ENCODE results near the gene DAPK3. TPM values are rescaled to one million over a fixed set of nuclear protein-coding genes. Genes with fewer than 3 reads are reported as not detected.

The DAPK3 gene
- total RNA-seq (51.2 TPM), polyA plus RNA-seq (ENCODE audit: insufficient read depth in 1 of 8, insufficient read length in 8 of 8, low replicate concordance in 1 of 8) (10 to 100 TPM; 69.6 to 88.5 (median 80.0) TPM)
- long read RNA-seq, donor 1, partial matches to known transcripts: 7 of 10 reads
- long read RNA-seq, donor 1, other reads (novel, unspliced or antisense): 0 of 10 reads
- long read RNA-seq, donor 2: 0 reads
- long read RNA-seq, donor 3, partial matches to known transcripts: 0 of 29 reads
- long read RNA-seq, donor 3, other reads (novel, unspliced or antisense): 18 of 29 reads
- long read RNA-seq, donor 4, partial matches to known transcripts: 8 of 13 reads
- long read RNA-seq, donor 4, other reads (novel, unspliced or antisense): 0 of 13 reads
- long read RNA-seq, donor 5, transcript DAPK3-206 (4 exons, 671 nt): major isoform, 9 of 102 reads
- long read RNA-seq, donor 5, partial matches to known transcripts: 36 of 102 reads
- long read RNA-seq, donor 5, other reads (novel, unspliced or antisense): 53 of 102 reads
- long read RNA-seq, donor 6, partial matches to known transcripts: 0 of 19 reads
- long read RNA-seq, donor 6, other reads (novel, unspliced or antisense): 11 of 19 reads
- long read RNA-seq, donor 7, transcript DAPK3-206 (4 exons, 671 nt): major isoform, 5 of 32 reads
- long read RNA-seq, donor 7, partial matches to known transcripts: 10 of 32 reads
- long read RNA-seq, donor 7, other reads (novel, unspliced or antisense): 13 of 32 reads
- long read RNA-seq, donor 8, partial matches to known transcripts: 0 of 4 reads
- long read RNA-seq, donor 8, other reads (novel, unspliced or antisense): 0 of 4 reads
- long read RNA-seq, donor 9, partial matches to known transcripts: 6 of 10 reads
- long read RNA-seq, donor 9, other reads (novel, unspliced or antisense): 0 of 10 reads
- long read RNA-seq, donor 10, partial matches to known transcripts: 0 of 15 reads
- long read RNA-seq, donor 10, other reads (novel, unspliced or antisense): 7 of 15 reads
- long read RNA-seq, donor 11, partial matches to known transcripts: 0 of 14 reads
- long read RNA-seq, donor 11, other reads (novel, unspliced or antisense): 10 of 14 reads

DNA sequence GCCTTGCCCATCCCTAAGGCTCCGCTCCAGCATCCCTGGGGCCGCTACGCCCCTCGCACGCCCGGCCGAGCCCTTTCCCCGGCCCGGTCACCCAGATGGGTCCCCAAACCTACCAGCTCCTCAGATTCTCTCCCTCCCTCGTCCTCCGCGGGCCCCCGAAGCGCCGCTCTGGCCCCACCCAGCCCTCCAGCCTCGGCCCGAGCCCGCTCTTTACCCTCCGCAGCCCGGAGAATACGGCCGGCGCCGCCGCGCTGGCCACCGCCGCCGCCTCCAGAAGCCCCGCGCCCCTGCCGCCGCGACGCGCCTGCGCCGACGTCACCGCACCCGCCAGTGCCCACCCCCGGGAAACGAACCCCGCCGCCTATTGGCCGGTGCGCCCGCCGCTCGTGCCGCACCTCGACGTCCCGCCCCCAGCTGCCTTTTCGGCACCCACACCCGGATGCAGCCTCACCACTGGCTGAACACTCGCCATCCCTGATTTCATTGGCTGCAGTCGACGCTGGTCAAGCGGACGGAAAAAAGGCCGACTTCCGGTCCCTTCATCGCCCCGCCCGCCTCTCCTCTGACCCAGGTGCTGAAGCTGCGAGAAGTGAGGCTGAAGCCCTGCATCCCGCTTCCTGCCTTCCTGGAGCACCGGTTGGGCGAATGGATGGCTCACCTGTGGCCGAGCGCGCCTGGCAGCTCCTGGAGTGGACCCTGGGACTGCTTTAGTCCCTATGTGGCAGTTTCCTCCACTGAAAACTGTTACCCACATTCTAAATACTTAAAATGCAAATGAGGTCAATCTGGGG is at the start of gene DAPK3:
DAPK3 (minus strand) TSS at position 292 of the 791 bp plus-strand sequence. CDS start 1,364 bp downstream, outside the sequence.
- under 1% methylated on average over 67 of the region's 73 CpGs for WGBS (ENCODE audit: insufficient coverage)
- Histone ChIP-seq H3K36me3 (ENCODE audit: control insufficient read depth, insufficient read depth, low read length) (peaks cover 48% of the 10 kb centered on the region), H3K27ac (ENCODE audit: low read length) (peak within 1 kb of the TSS; percentile 94), H3K9me3 (replicated peaks; ENCODE audit: control insufficient read depth, low read depth, low read length) (no peaks in the 10 kb centered on the region), H3K4me3 (ENCODE audit: low read length) (peak within 1 kb of the TSS; percentile 98), H3K27me3 (ENCODE audit: control insufficient read depth, insufficient read depth, low read length) (no peaks in the 10 kb centered on the region), H3K4me1 (ENCODE audit: control insufficient read depth, insufficient read depth, low read length) (peaks cover 41% of the 10 kb centered on the region)
- peak; percentile 99 for DNase-seq

DNA sequence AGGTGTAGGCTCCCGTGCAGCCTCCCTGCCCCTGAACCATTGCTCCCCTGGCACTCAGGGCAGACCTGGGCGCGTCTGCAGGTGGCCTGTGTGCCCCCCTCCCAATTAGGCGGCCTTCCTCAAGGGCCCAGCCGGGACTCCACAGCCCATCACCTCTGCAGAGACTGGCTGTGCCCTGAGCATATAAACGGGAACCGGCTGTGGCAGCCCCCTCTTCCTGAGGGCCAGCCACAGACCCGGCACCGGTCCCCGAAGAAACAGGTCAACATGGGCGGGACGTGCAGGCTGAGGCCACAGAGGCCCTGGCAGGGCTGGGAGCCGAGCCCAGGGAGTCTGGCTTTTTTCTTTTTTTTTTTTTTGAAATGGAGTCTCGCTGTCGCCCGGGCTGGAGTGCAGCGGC is 48.7 kb upstream of the DAPK3 start:
- no peak for DNase-seq
- H3K9me3 ChIP-seq (replicated peaks; ENCODE audit: control insufficient read depth, low read depth, low read length): peaks cover 3% of the 10 kb centered on the region
- H3K4me3 ChIP-seq (ENCODE audit: low read length): no peak overlapping the region
- no peak overlapping the region for H3K27ac ChIP-seq (ENCODE audit: low read length)
- WGBS (ENCODE audit: insufficient coverage): 85% methylated on average over 8 of the region's 17 CpGs
- no peaks in the 10 kb centered on the region for H3K27me3 ChIP-seq (ENCODE audit: control insufficient read depth, insufficient read depth, low read length)
- H3K36me3 ChIP-seq (ENCODE audit: control insufficient read depth, insufficient read depth, low read length): peaks cover 40% of the 10 kb centered on the region
- peaks cover 29% of the 10 kb centered on the region for H3K4me1 ChIP-seq (ENCODE audit: control insufficient read depth, insufficient read depth, low read length)

DNA sequence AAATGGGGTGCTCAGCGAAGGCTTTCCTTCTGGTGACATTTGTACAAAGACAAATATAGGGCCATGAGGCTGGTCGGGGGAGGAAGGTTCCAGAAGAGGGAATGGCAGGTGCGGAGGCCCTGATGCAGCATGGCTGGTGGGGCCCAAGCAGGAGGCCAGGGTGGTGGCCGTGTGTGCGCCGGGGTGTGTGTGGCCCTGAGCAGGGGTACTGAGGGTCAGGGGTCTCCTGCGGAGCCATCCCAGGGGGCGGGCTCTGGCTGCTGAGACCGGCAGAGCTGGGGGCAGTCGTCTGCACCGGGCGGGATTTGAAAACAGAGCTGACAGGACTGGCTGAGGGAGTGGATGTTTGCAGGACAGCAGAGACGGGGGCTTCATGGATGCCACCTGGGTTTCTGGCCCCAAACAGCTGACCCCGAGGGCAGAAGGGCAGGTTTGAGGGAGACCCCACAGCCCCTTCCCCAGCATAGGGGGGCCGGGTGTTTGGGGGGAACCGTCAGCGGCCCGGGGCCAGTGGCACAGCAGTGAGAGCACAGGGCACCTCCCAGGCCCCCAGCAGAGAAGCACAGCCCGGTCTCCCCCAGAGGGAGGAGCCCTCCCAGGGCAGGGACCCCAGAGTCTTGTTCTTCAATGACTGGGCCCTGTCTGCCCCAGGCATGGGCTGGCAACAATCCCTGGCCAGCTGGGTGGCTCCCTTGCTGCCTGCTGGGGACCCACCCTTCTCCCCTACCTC is 48.0 kb upstream of the DAPK3 start:
- Histone ChIP-seq H3K4me3 (ENCODE audit: low read length) (no peak overlapping the region), H3K27ac (ENCODE audit: low read length) (no peak overlapping the region), H3K9me3 (replicated peaks; ENCODE audit: control insufficient read depth, low read depth, low read length) (peaks cover 3% of the 10 kb centered on the region), H3K27me3 (ENCODE audit: control insufficient read depth, insufficient read depth, low read length) (no peaks in the 10 kb centered on the region), H3K36me3 (ENCODE audit: control insufficient read depth, insufficient read depth, low read length) (peaks cover 43% of the 10 kb centered on the region), H3K4me1 (ENCODE audit: control insufficient read depth, insufficient read depth, low read length) (peaks cover 33% of the 10 kb centered on the region)
- DNase-seq: no peak
- WGBS (ENCODE audit: insufficient coverage): 81% methylated on average over 17 of the region's 19 CpGs

DNA sequence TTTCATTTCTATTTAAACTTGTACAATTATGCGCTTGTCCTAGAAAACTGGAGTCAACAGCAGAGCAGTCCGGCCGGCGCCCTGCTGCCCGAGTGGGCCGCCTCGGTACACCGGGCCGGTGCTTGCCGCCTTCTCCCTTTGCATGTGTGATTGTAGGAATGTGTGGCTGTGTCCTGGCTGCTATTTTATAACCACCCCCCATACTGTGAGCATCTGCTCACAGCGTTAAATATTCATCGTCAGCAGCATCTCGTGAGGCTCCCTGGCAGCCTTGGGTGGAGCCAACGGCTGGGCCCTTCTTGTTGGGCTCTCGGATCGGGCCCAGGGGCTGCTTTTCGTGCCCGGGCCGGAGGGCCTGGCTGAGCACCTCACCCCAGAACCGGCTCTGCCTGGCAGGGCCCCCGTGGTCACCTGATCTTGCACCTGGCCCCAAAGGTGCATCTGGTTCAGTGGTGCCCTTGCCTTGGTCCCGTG is 47.3 kb upstream of the DAPK3 start:
- WGBS (ENCODE audit: insufficient coverage): 70% methylated on average over 9 of the region's 22 CpGs
- DNase-seq: no peak
- Histone ChIP-seq H3K27ac (ENCODE audit: low read length) (peak overlapping the region; percentile 7), H3K27me3 (ENCODE audit: control insufficient read depth, insufficient read depth, low read length) (no peaks in the 10 kb centered on the region), H3K4me1 (ENCODE audit: control insufficient read depth, insufficient read depth, low read length) (peaks cover 36% of the 10 kb centered on the region), H3K4me3 (ENCODE audit: low read length) (no peak overlapping the region), H3K9me3 (replicated peaks; ENCODE audit: control insufficient read depth, low read depth, low read length) (peaks cover 3% of the 10 kb centered on the region), H3K36me3 (ENCODE audit: control insufficient read depth, insufficient read depth, low read length) (peaks cover 45% of the 10 kb centered on the region)

DNA sequence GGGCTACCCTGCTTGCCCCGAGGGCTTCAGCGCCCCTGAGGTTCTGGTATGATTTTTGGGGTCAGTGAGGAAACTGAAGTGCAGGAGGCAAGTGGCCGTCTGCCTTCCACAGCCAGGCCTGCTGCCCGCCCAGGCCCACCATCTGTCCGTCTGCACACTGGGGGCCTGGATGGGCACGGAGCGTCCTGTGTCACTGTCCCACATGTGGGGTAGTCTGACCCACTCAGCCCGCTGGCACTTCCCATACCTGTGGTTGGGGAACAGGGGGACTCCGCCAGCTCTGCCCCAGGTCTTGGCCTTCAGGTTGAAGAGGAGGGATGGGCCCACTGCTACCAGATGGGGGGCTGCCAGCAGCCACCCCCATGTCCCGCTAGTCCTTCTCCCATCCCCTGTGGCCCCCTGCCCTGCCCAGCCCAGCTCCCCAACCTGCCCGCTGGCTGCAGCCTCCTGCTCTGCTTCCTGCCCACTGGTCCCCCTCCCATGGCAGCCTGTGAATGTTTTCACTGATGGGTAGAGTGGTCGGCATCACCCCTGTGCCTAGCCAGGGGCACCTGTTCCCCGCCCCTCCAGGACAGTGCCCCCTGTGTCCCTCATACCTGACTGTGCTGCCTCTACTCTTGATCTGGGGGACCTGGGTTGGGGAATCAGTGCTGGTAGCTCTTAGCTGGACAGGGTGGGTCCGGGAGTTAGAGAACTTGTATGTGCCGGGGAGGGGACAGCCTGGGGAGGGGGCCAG is 46.2 kb upstream of the DAPK3 start:
- no peak overlapping the region for H3K27ac ChIP-seq (ENCODE audit: low read length)
- DNase-seq: no peak
- H3K36me3 ChIP-seq (ENCODE audit: control insufficient read depth, insufficient read depth, low read length): peaks cover 56% of the 10 kb centered on the region
- H3K4me1 ChIP-seq (ENCODE audit: control insufficient read depth, insufficient read depth, low read length): peaks cover 41% of the 10 kb centered on the region
- no peak overlapping the region for H3K4me3 ChIP-seq (ENCODE audit: low read length)
- WGBS (ENCODE audit: insufficient coverage): 87% methylated on average over 9 of the region's 15 CpGs
- H3K27me3 ChIP-seq (ENCODE audit: control insufficient read depth, insufficient read depth, low read length): no peaks in the 10 kb centered on the region
- peaks cover 2% of the 10 kb centered on the region for H3K9me3 ChIP-seq (replicated peaks; ENCODE audit: control insufficient read depth, low read depth, low read length)

DNA sequence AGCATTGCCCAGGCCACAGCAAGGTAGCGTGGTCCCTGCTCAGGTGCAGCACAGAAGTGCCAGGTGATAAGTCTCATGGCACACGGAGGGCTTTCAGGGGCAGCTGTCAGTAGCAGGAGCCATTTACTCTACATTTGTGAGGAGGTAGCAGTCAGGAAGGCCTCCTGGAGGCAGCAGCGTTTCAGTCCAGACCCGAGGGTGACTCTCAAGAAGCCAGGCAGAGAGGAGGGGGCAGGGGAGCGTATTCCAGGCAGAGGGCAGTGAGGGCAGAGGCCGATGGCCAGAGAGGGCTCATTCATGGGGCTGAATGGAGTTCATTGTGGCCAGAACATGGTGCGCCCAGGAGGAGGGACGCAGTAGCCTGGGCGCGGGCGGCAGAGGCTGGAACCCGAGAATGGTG is 45.6 kb upstream of the DAPK3 start:
- Histone ChIP-seq H3K27me3 (ENCODE audit: control insufficient read depth, insufficient read depth, low read length) (no peaks in the 10 kb centered on the region), H3K4me1 (ENCODE audit: control insufficient read depth, insufficient read depth, low read length) (peaks cover 44% of the 10 kb centered on the region), H3K9me3 (replicated peaks; ENCODE audit: control insufficient read depth, low read depth, low read length) (no peaks in the 10 kb centered on the region), H3K27ac (ENCODE audit: low read length) (no peak overlapping the region), H3K36me3 (ENCODE audit: control insufficient read depth, insufficient read depth, low read length) (peaks cover 58% of the 10 kb centered on the region), H3K4me3 (ENCODE audit: low read length) (no peak overlapping the region)
- DNase-seq: no peak
- WGBS (ENCODE audit: insufficient coverage): 86% methylated on average over 11 of the region's 12 CpGs

DNA sequence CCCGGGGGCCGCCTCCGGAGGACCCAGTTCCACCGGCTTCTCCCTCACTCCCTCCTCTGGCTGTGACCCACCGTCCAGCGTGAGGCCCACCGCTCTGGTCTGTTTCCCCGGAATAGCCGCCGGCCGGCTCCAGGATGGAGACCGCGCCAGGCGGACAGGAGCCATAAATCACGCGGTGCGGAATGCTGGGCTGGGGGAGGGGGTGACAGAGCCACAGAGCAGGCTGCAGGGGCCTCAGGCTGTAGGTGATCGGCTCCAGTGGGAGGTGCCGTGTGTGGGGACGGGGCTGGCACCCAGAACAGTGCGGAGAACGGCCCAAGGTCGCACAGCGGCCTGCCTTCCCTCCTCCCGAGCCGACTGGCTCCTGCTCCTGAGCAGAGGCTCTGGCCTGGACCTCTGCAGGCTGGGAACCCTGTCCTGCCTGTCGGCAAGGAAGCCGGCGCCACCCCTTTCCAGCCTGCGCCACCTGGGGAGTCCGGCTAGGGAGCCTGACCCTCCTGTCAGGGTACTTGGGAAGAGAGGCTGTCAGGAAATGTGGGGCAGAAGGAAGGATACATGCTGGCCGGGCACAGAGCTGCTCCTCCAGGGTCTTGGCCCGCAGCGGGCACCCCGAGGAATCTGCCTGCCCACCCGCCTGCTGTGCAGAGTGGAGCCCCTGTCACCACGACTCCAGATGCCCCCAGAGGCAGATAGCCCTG is 45.0 kb upstream of the DAPK3 start:
- DNase-seq: peak; percentile 51
- peaks cover 50% of the 10 kb centered on the region for H3K4me1 ChIP-seq (ENCODE audit: control insufficient read depth, insufficient read depth, low read length)
- peak overlapping the region; percentile 51 for H3K27ac ChIP-seq (ENCODE audit: low read length)
- H3K27me3 ChIP-seq (ENCODE audit: control insufficient read depth, insufficient read depth, low read length): no peaks in the 10 kb centered on the region
- no peaks in the 10 kb centered on the region for H3K9me3 ChIP-seq (replicated peaks; ENCODE audit: control insufficient read depth, low read depth, low read length)
- H3K36me3 ChIP-seq (ENCODE audit: control insufficient read depth, insufficient read depth, low read length): peaks cover 63% of the 10 kb centered on the region
- H3K4me3 ChIP-seq (ENCODE audit: low read length): no peak overlapping the region
- 35% methylated on average over 31 of the region's 37 CpGs for WGBS (ENCODE audit: insufficient coverage)
